HCT116 (cell line): ENCODE results near the gene HK1. TPM values are rescaled to one million over a fixed set of nuclear protein-coding genes. Genes with fewer than 3 reads are reported as not detected.

Source experiments
- ATAC-seq: fragments of 200-7000 bp; cut with Tn5 transposase; 2 replicates; pipeline ENCODE4 v1.9.1; 2020; ENCODE audit warnings: mild to moderate bottlenecking, moderate library complexity
- BruUV-seq: library from RNA; stranded (reverse); fragments of 400-500 nt; replicated peaks from 2 replicates; lab custom pipeline; 2021; lab: Mats Ljungman, UMichigan
- CTCF ChIA-PET: fragments of 300-600 bp; sonication (Branson Sonifier 250); formaldehyde crosslinking; loops from one replicate; lab custom pipeline; 2021; ENCODE audit warnings: antibody characterized with exemption; lab: Charles Lee
- POLR2A ChIA-PET: fragments of 300-600, 350-600 bp; sonication (Branson Sonifier 250); formaldehyde crosslinking; loops from one replicate; lab custom pipeline; 2021; ENCODE audit warnings: antibody characterized with exemption; lab: Charles Lee
- RAD21 ChIA-PET, 2 experiments: fragments of 300-600 bp; sonication (Branson Sonifier 250); formaldehyde crosslinking; loops; one replicate each; lab custom pipeline; 2023; ENCODE audit warnings: low total read pairs in 2 of 2; ENCODE audit not compliant: uncharacterized antibody in 2 of 2, unreplicated experiment in 2 of 2, low non-redundant PET in 1 of 2; lab: Charles Lee
- DNase-seq: peaks from one replicate; pipeline ENCODE4 v3.0.0-alpha.2; 2010; ENCODE audit warnings: low read depth, low spot score
- H2AFZ ChIP-seq: fragments of 200-600 bp; shearing (Covaris generic), sonication (generic); 2 replicates; pipeline ENCODE4 v1.6.1; 2017; ENCODE audit warnings: low read depth, mixed run types, mixed read lengths, antibody characterized with exemption, low read length; ENCODE audit not compliant: poor library complexity, severe bottlenecking
- H3K27ac ChIP-seq: 2 replicates; pipeline ENCODE4 v1.5.1; 2012; ENCODE audit warnings: low read depth, low read length
- H3K27me3 ChIP-seq: fragments of 200-600 bp; sonication (generic); 2 replicates; pipeline ENCODE4 v1.6.1; 2016; ENCODE audit warnings: mixed run types, low read length, mixed read lengths; ENCODE audit not compliant: insufficient read depth
- H3K36me3 ChIP-seq, 2 experiments: fragments of 200-500 bp in 1 of 2; fragments of 200-600 bp in 1 of 2; sonication (Bioruptor generic) in 1 of 2; sonication (generic) in 1 of 2; 2 replicates each; pipeline versions ENCODE4 v1.5.1 to v1.6.1; 2014 to 2016; ENCODE audit warnings: low read length in 2 of 2, inconsistent platforms in 1 of 2, mixed read lengths in 1 of 2, mixed run types in 1 of 2; ENCODE audit not compliant: insufficient read depth in 2 of 2, control insufficient read depth in 1 of 2
- H3K4me1 ChIP-seq, 2 experiments: fragments of 200-600 bp in 1 of 2; sonication (generic) in 1 of 2; 2 replicates each; pipeline versions ENCODE4 v1.5.1 to v1.6.1; 2012 to 2017; ENCODE audit warnings: low read length in 2 of 2, inconsistent platforms in 1 of 2, mild to moderate bottlenecking in 1 of 2, mixed read lengths in 1 of 2, mixed run types in 1 of 2, moderate library complexity in 1 of 2; ENCODE audit not compliant: insufficient read depth in 2 of 2, control insufficient read depth in 1 of 2
- H3K4me2 ChIP-seq: fragments of 200-600 bp; sonication (generic); 2 replicates; pipeline ENCODE4 v1.6.1; 2017; ENCODE audit warnings: mixed run types, low read length, mixed read lengths
- H3K4me3 ChIP-seq, 2 experiments: fragments of 200-600 bp in 1 of 2; sonication (generic) in 1 of 2; replicated peaks in 1 of 2; 2 replicates each; pipeline ENCODE4 v1.5.1; 2011 to 2016; ENCODE audit warnings: low read length in 2 of 2, control low read depth in 1 of 2, low read depth in 1 of 2, mild to moderate bottlenecking in 1 of 2, mixed read lengths in 1 of 2, mixed run types in 1 of 2
- H3K79me2 ChIP-seq: fragments of 200-600 bp; sonication (generic); 2 replicates; pipeline ENCODE4 v1.6.1; 2017; ENCODE audit warnings: mild to moderate bottlenecking, mixed run types, low read length, moderate library complexity, mixed read lengths; ENCODE audit not compliant: insufficient read depth
- H3K9ac ChIP-seq: fragments of 200-600 bp; sonication (generic); 2 replicates; pipeline ENCODE4 v1.6.1; 2016; ENCODE audit warnings: low read length, mixed read lengths
- H3K9me2 ChIP-seq: fragments of 200-600 bp; sonication (generic), shearing (Covaris generic); 2 replicates; pipeline ENCODE4 v1.6.1; 2017; ENCODE audit warnings: mixed run types, mild to moderate bottlenecking, moderate library complexity; ENCODE audit not compliant: insufficient read depth
- H3K9me3 ChIP-seq, 2 experiments: fragments of 200-500 bp in 1 of 2; fragments of 200-600 bp in 1 of 2; sonication (Bioruptor generic) in 1 of 2; sonication (generic) in 1 of 2; 2 replicates each; pipeline ENCODE4 v1.6.1; 2014 to 2017; ENCODE audit warnings: low read length in 2 of 2, mixed read lengths in 2 of 2, inconsistent platforms in 1 of 2, low read depth in 1 of 2, mild to moderate bottlenecking in 1 of 2, mixed run types in 1 of 2, moderate library complexity in 1 of 2; ENCODE audit not compliant: control insufficient read depth in 1 of 2, insufficient read depth in 1 of 2
- H4K20me1 ChIP-seq: fragments of 200-600 bp; sonication (generic), shearing (Covaris generic); 2 replicates; pipeline ENCODE4 v1.6.1; 2017; ENCODE audit warnings: mixed run types, mild to moderate bottlenecking, moderate library complexity; ENCODE audit not compliant: insufficient read depth
- ATF3 ChIP-seq: IDR thresholded peaks from 2 replicates; pipeline ENCODE4 v1.6.1; 2012
- CTCF ChIP-seq, 3 experiments: fragments of 200-600 bp in 1 of 3; sonication (generic) in 1 of 3; IDR thresholded peaks in 2 of 3; conservative IDR thresholded peaks in 1 of 3; 2 replicates each; pipeline ENCODE4 v1.5.1; 2012 to 2017; ENCODE audit warnings: low read depth in 2 of 3, low read length in 2 of 3, antibody characterized with exemption in 1 of 3, borderline replicate concordance in 1 of 3, control low read depth in 1 of 3, mild to moderate bottlenecking in 1 of 3, mixed read lengths in 1 of 3, mixed run types in 1 of 3, moderate library complexity in 1 of 3; ENCODE audit not compliant: insufficient read depth in 1 of 3
- EGR1 ChIP-seq: IDR thresholded peaks from 2 replicates; pipeline ENCODE4 v1.6.1; 2012; ENCODE audit warnings: low read depth
- EZH2 ChIP-seq: fragments of 200-600 bp; sonication (generic); IDR thresholded peaks from 2 replicates; pipeline ENCODE4 v1.6.1; 2017; ENCODE audit warnings: antibody characterized with exemption, mixed run types
- EZH2phosphoT487 ChIP-seq: fragments of 200-600 bp; IDR thresholded peaks from 2 replicates; pipeline ENCODE4 v1.6.1; 2018; ENCODE audit warnings: antibody characterized with exemption, borderline replicate concordance
- FOSL1 ChIP-seq: IDR thresholded peaks from 2 replicates; pipeline ENCODE4 v1.6.1; 2012; ENCODE audit warnings: low read depth
- MAX ChIP-seq: IDR thresholded peaks from 2 replicates; pipeline ENCODE4 v1.6.1; 2012
- POLR2A ChIP-seq: IDR thresholded peaks from 2 replicates; pipeline ENCODE4 v1.7.0; 2011; ENCODE audit warnings: borderline replicate concordance; ENCODE audit not compliant: insufficient read depth, insufficient read length; ENCODE audit errors: extremely low read depth
- POLR2AphosphoS5 ChIP-seq: IDR thresholded peaks from 2 replicates; pipeline ENCODE4 v1.6.1; 2011; ENCODE audit warnings: mild to moderate bottlenecking, low read depth, low read length, moderate library complexity
- RAD21 ChIP-seq: IDR thresholded peaks from 2 replicates; pipeline ENCODE4 v1.6.1; 2012; ENCODE audit warnings: low read depth, mild to moderate bottlenecking
- REST ChIP-seq: IDR thresholded peaks from 2 replicates; pipeline ENCODE4 v1.6.1; 2012; ENCODE audit warnings: low read depth
- SIN3A ChIP-seq: IDR thresholded peaks from 2 replicates; pipeline ENCODE4 v1.6.1; 2012; ENCODE audit warnings: low read depth
- SP1 ChIP-seq: IDR thresholded peaks from 2 replicates; pipeline ENCODE4 v1.6.1; 2012; ENCODE audit warnings: low read depth
- SRF ChIP-seq: IDR thresholded peaks from 2 replicates; pipeline ENCODE4 v1.6.1; 2012; ENCODE audit warnings: low read depth
- TCF7L2 ChIP-seq: IDR thresholded peaks from 2 replicates; pipeline ENCODE4 v1.7.0; 2011; ENCODE audit warnings: borderline replicate concordance, inconsistent platforms; ENCODE audit not compliant: insufficient read depth, insufficient read length; ENCODE audit errors: extremely low read depth
- YY1 ChIP-seq: IDR thresholded peaks from 2 replicates; pipeline ENCODE4 v1.6.1; 2011; ENCODE audit warnings: low read length, low read depth, moderate library complexity, mild to moderate bottlenecking; ENCODE audit not compliant: insufficient replicate concordance; ENCODE audit errors: extremely low read depth
- ZBTB33 ChIP-seq: IDR thresholded peaks from 2 replicates; pipeline ENCODE4 v1.6.1; 2011; ENCODE audit warnings: mild to moderate bottlenecking, low read length, moderate library complexity; ENCODE audit not compliant: insufficient replicate concordance; ENCODE audit errors: extremely low read depth
- ZFX ChIP-seq: fragments of 450-650 bp; IDR thresholded peaks from 2 replicates; pipeline ENCODE4 v1.6.1; 2017
- ZNF274 ChIP-seq: fragments of 200-500 bp; sonication (Bioruptor generic); IDR thresholded peaks from 2 replicates; pipeline ENCODE4 v1.6.1; 2014; ENCODE audit warnings: mild to moderate bottlenecking, low read depth, low read length, inconsistent platforms
- intact Hi-C: fragments of 100-400 bp; cut with micrococcal nuclease; formaldehyde crosslinking; loops from 2 replicates; pipeline ENCODE4 v1.10.0; 2022
- total RNA-seq: library from RNA; stranded (reverse); gene quantifications from one replicate; pipeline ENCODE4 v1.2.1, GENCODE V29; 2021; ENCODE audit not compliant: unreplicated experiment

Gene HK1
- total RNA-seq, 1 experiment from 2014 or later, result 50.3 TPM

GRCh38 chr10:69303632-69304051, 25.3 kb downstream of the HK1 start:
- DNase-seq (no peak), ATAC-seq (no peak)
- TF ChIP-seq EGR1, result no peak
- no peak for TF ChIP-seq ZFX
- TF ChIP-seq YY1, result no peak
- TF ChIP-seq TCF7L2, result no peak
- no peak for TF ChIP-seq SIN3A
- no peak for TF ChIP-seq ATF3
- TF ChIP-seq ZBTB33, result no peak
- no peak for TF ChIP-seq EZH2
- no peak for TF ChIP-seq ZNF274
- no peak for TF ChIP-seq CTCF (IDR thresholded peaks at IDR 0.05 in 2 of 3, conservative IDR thresholded peaks at IDR 0.05 in 1 of 3; ENCODE audit: borderline replicate concordance in 1 of 3, insufficient read depth in 1 of 3, low read depth in 2 of 3, low read length in 2 of 3)
- no peak for TF ChIP-seq MAX
- TF ChIP-seq POLR2A, result no peak
- TF ChIP-seq SRF, result no peak
- TF ChIP-seq FOSL1, result no peak
- TF ChIP-seq POLR2AphosphoS5, result no peak
- TF ChIP-seq SP1, result no peak
- TF ChIP-seq REST, result no peak
- no peak for TF ChIP-seq RAD21
- TF ChIP-seq EZH2phosphoT487, result no peak
- Histone ChIP-seq H3K9ac (no peak overlapping the region), H3K27ac (no peak overlapping the region), H2AFZ (no peak overlapping the region), H3K4me1 (no peaks in the 10 kb centered on the region), H3K9me3 (no peaks in the 10 kb centered on the region), H3K9me2 (no peaks in the 10 kb centered on the region), H3K4me2 (no peak overlapping the region), H4K20me1 (no peaks in the 10 kb centered on the region), H3K27me3 (no peaks in the 10 kb centered on the region), H3K36me3 (no peaks in the 10 kb centered on the region), H3K79me2 (no peaks in the 10 kb centered on the region), H3K4me3 (no peak overlapping the region)
- no TSS peak for BruUV-seq
- intact Hi-C loops, result no loop called here
- CTCF ChIA-PET, result no interaction called here
- RAD21 ChIA-PET, result no interaction called here
- POLR2A ChIA-PET, result no interaction called here
